Fibroblast of lung (primary cell): Measurements from ENCODE around the gene GTPBP1.

Experiments used
- CTCF ChIP-seq, 2 donors: IDR thresholded peaks in 1 of 2; conservative IDR thresholded peaks in 1 of 2; 1 replicate in 1 of 2; 2 replicates in 1 of 2; pipeline ENCODE4 v1.5.1; 2011 to 2012; ENCODE audit warnings: low read length in 2 of 2, control low read depth in 1 of 2, inconsistent platforms in 1 of 2, low read depth in 1 of 2, mild to moderate bottlenecking in 1 of 2
- EZH2 ChIP-seq: IDR thresholded peaks from 2 replicates; pipeline ENCODE4 v1.5.1; 2012; ENCODE audit warnings: low read length, control low read depth, mild to moderate bottlenecking; ENCODE audit errors: missing control alignments

DNA sequence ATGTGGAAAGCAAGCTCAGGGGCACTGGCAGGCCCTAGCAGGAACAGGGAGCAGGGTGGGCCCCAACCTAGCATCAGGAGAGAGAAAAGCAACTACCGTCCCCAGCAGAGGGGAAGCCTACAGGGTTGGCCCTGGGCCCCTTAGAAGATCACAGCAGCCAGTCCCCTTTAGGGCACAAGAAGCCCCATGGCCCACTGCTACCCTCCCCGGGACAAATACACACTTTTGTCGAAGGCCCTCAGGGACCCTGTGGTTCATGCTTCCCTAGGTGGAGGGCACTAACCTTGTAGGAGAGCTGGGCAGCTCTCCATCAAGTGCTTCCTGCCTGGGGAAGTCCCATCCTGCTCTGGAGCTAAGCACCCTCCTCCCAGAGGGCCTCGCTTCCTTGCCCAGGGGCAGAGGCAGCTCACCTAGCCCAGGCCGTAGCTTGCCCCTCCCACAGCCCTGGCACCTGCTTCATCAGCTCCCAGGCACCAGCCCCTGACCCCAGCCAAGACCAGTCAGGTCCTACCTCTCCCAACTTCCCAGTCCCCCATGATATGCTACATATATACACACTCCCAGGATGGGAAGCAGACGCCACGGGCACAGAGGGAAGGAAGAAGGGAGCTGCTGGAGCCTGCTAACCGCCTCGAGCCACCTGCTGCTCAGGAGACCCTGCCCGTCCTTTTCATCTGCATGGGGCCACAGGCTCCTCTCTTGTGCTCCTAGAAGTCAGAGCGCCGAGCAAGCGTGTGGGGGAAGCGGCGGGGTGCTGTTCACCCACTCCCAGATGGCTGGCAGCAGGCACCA is 29.9 kb downstream of the GTPBP1 start:
- TF ChIP-seq CTCF (conservative IDR thresholded peaks at IDR 0.05 in 1 of 2, IDR thresholded peaks at IDR 0.05 in 1 of 2; ENCODE audit: low read depth in 1 of 2, low read length in 2 of 2) (no peak), EZH2 (no peak)
